ENCODE measurements around the gene DPH6.
"Not testable (repeated sequence)": the region's sequence is repeated elsewhere in the genome, so short reads cannot be mapped to it uniquely, and the experiment has no call there.

Gene DPH6

DNA sequence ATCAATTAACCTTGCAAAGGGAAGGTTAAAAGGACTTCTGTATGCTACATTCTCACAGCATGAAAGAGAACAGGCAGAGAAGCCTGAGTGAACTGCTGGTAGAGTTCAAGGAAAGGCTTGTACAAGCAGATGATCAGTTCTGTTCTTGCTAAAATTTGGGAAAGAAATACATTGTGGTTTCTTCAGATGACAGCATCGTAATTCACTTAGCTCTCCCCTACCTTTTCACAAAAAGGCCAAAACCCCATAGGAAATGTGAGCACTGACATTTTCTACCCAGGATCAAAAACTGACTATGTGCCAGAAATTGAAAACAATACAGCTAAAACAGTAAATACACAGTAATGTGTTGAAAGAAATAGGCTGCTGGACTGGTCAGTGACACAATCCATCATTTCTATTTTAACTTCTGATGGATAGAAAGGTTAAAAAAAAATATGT is 216.4 kb downstream of the DPH6 start:
- DNase-seq (ENCODE audit: low read depth), result no peak

DNA sequence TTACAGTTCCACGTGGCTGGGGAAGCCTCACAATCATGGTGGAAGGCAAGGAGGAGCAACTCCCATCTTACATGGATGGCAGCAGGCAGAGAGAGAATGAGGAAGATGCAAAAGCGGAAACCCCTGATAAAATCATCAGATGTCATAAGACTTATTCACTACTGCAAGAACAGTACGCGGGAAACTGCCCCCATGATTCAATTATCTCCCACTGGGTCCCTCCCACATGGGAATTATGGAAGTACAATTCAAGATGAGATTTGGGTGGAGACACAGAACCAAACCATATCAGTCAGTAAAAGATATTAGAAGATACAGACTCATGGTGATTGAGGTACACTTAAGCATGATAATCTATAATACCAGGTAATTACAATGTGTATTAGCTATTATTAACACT is 217.1 kb downstream of the DPH6 start:
- DNase-seq (ENCODE audit: low read depth), result not testable (repeated sequence)

DNA sequence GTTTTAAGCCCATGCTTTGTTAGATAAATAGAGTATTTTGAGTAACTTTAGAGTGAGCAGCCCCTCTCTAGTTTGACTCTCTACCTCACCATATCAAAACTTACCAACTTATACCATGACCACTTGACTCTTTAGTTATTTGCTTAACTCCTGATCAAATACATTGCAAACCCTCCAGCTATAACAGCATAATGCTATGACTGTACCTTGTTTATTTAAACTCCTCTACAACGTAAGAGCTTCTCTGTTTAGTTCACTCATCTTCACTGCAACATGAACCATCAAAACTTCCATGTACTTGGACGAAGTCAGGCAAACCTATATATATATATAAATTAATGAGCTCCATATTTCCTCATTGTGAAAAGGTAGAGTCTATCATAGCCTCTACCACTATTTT is 218.2 kb downstream of the DPH6 start:
- no peak for DNase-seq (ENCODE audit: low read depth)

DNA sequence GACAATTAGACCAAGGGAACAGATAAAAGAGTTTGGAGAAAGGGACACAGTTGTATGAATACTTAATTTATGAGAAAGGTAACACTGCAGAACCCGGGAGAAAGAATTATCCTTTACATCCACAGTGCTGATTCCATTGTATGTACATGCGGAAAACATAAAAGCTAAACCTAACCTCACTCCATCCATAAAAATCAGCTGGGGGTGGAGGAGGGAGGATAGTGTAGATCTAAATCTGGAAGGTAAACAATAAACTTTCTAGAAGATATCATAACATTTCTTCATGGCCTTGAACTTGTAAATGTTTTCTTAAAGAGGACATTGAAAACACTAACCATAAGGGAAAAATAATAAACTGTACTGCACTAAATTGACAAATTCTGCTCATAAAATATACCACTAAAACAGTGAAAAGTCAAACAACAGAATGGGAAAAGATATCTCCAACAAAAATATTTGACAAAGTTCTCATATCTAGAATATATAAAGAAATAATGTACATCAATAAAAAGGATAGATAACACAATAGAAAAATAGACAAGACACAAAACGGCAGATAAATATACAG is 220.5 kb downstream of the DPH6 start:
- no peak for DNase-seq (ENCODE audit: low read depth)

DNA sequence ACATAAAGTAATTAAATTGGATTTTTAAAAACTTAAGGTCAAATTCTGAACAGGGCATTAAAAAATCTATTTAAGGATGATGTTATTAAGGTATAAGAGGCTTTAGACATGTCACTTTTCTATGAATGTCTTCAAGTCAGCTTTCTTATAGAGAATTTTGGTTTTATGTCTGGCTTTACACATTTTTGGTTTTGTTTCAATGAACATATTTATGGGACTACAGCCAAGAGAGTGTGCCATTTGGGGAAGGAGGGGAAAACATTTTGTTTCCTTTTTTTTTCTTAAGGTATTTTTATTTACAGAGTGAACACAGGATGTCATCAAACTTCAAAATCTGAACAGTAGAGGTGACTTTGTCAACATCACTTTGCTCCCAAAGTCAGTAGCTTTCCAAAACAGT is 222.8 kb downstream of the DPH6 start:
- no peak for DNase-seq (ENCODE audit: low read depth)

DNA sequence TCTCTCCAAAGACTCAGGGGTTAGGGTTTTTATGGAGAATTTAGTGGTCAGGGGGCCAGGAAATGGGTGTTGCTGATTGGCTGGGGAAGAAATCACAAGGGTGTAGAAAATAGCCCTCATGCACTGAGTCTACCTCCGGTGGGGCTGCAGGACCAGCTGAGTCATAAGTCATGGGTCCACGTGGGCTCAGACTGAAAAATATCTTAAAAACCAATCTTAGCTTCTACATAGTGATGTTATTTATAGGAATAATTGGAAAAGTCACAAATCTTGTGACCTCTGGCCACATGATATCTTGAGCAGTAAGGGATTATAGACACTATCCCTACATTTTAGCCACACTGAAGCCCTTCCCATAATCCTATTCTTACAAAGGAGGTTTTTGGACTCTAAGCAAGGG is 224.0 kb downstream of the DPH6 start:
- DNase-seq (ENCODE audit: low read depth), result no peak

DNA sequence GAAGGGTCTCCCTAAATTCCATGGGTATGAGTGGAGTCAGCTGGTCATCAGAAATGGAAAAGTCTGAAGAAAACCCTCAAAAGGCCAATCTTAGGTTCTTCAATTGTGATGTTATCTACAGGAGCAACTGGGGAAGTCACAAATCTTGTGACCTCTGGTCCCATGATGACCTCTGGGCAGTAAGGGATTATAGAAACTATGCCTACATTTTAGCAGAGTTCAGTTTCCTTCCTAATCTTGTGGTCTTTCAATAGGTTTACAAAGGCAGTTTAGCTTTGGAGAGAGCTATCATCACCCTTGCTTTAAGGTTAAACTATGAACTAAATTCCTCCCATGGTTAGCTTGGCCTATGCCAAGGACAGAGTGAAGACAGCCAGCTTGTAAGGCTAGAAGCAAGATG is 225.1 kb downstream of the DPH6 start:
- no peak for DNase-seq (ENCODE audit: low read depth)
